HEK293 (cell line): Measurements from ENCODE around the gene CACNA1C.

ENCODE experiments used
- CTCF ChIA-PET: fragments of 350-600 bp; formaldehyde crosslinking; extraction: SDS; loops from one replicate; lab custom pipeline; 2021; ENCODE audit warnings: antibody characterized with exemption; lab: Yijun Ruan, JAX
- POLR2A ChIA-PET: fragments of 300-600 bp; formaldehyde crosslinking; extraction: SDS; loops from one replicate; lab custom pipeline; 2020; ENCODE audit warnings: antibody characterized with exemption, inconsistent platforms; lab: Yijun Ruan, JAX
- H3K27ac ChIP-seq: fragments of 200-500 bp; sonication (Bioruptor generic); 2 replicates; pipeline ENCODE4 v1.5.1; 2014; ENCODE audit warnings: low read depth, low read length, control low read depth, inconsistent platforms; ENCODE audit errors: extremely low read depth
- H3K36me3 ChIP-seq, 2 experiments: fragments of 200-500 bp in 1 of 2; sonication (Bioruptor generic) in 1 of 2; 1 replicate in 1 of 2; 2 replicates in 1 of 2; pipeline ENCODE4 v1.5.1; 2014 to 2017; ENCODE audit warnings: inconsistent platforms in 2 of 2, low read length in 2 of 2; ENCODE audit not compliant: control insufficient read depth in 2 of 2, insufficient read depth in 1 of 2
- H3K4me1 ChIP-seq: fragments of 200-500 bp; sonication (Bioruptor generic); 2 replicates; pipeline ENCODE4 v1.5.1; 2014; ENCODE audit warnings: mild to moderate bottlenecking, low read length, inconsistent platforms; ENCODE audit not compliant: control insufficient read depth, insufficient read depth
- H3K4me3 ChIP-seq: 2 replicates; pipeline ENCODE4 v1.5.1; 2011; ENCODE audit warnings: low read depth, mild to moderate bottlenecking, control low read depth, low read length, moderate library complexity
- H3K9me3 ChIP-seq: fragments of 200-500 bp; sonication (Bioruptor generic); 2 replicates; pipeline ENCODE4 v1.5.1; 2014; ENCODE audit warnings: low read depth, low read length, inconsistent platforms; ENCODE audit not compliant: control insufficient read depth, insufficient read depth
- HOXD13 ChIP-seq: sonication (generic); formaldehyde crosslinking; IDR thresholded peaks from 2 replicates; pipeline ENCODE4 v1.8.0; 2022; ENCODE audit warnings: missing genetic modification reagents, borderline replicate concordance
- IKZF3 ChIP-seq: fragments of 450-650 bp; IDR thresholded peaks from 2 replicates; pipeline ENCODE4 v1.5.0; 2018; ENCODE audit warnings: missing biosample characterization, mild to moderate bottlenecking, missing genetic modification characterization, moderate library complexity
- YY1 ChIP-seq: fragments of 450-650 bp; formaldehyde crosslinking; IDR thresholded peaks from 2 replicates; pipeline ENCODE4 v1.5.1; 2018; ENCODE audit warnings: missing biosample characterization, missing genetic modification characterization
- YY2 ChIP-seq: fragments of 450-650 bp; formaldehyde crosslinking; IDR thresholded peaks from 2 replicates; pipeline ENCODE4 v1.5.1; 2016; ENCODE audit warnings: missing biosample characterization, missing genetic modification characterization
- ZIC2 ChIP-seq: fragments of 450-650 bp; formaldehyde crosslinking; IDR thresholded peaks from 2 replicates; pipeline ENCODE4 v1.5.1; 2016; ENCODE audit warnings: missing biosample characterization, missing genetic modification characterization
- ZNF2 ChIP-seq: fragments of 450-650 bp; formaldehyde crosslinking; IDR thresholded peaks from 2 replicates; pipeline ENCODE4 v1.5.1; 2016; ENCODE audit warnings: missing biosample characterization, missing genetic modification characterization
- ZNF24 ChIP-seq: fragments of 450-650 bp; formaldehyde crosslinking; IDR thresholded peaks from 2 replicates; pipeline ENCODE4 v1.5.1; 2016; ENCODE audit warnings: missing biosample characterization, missing genetic modification characterization
- ZNF280D ChIP-seq: fragments of 450-650 bp; formaldehyde crosslinking; IDR thresholded peaks from 2 replicates; pipeline ENCODE4 v1.5.1; 2016; ENCODE audit warnings: missing biosample characterization, missing genetic modification characterization
- ZNF600 ChIP-seq: fragments of 450-650 bp; formaldehyde crosslinking; IDR thresholded peaks from 2 replicates; pipeline ENCODE4 v1.5.1; 2016; ENCODE audit warnings: missing biosample characterization, missing genetic modification characterization
- ZNF645 ChIP-seq: fragments of 450-650 bp; formaldehyde crosslinking; IDR thresholded peaks from 2 replicates; pipeline ENCODE4; 2016; ENCODE audit warnings: missing biosample characterization, missing genetic modification characterization
- ZNF785 ChIP-seq: fragments of 450-650 bp; formaldehyde crosslinking; IDR thresholded peaks from 2 replicates; pipeline ENCODE4 v1.5.1; 2016; ENCODE audit warnings: missing biosample characterization, missing genetic modification characterization
- ZSCAN30 ChIP-seq: fragments of 450-650 bp; IDR thresholded peaks from 2 replicates; pipeline ENCODE4 v1.5.1; 2018; ENCODE audit warnings: missing biosample characterization, mild to moderate bottlenecking, missing genetic modification characterization, moderate library complexity
- TF ChIP-seq, protein P1 (sequence below): fragments of 450-650 bp; formaldehyde crosslinking; IDR thresholded peaks from 2 replicates; pipeline ENCODE4 v1.5.1; 2016; ENCODE audit warnings: missing biosample characterization, missing genetic modification characterization
- TF ChIP-seq, protein P2 (sequence below): fragments of 450-650 bp; formaldehyde crosslinking; IDR thresholded peaks from 2 replicates; pipeline ENCODE4 v1.5.0; 2017; ENCODE audit warnings: missing biosample characterization, missing genetic modification characterization, borderline replicate concordance
- TF ChIP-seq, protein P3 (sequence below): fragments of 450-650 bp; formaldehyde crosslinking; IDR thresholded peaks from 2 replicates; pipeline ENCODE4 v1.5.1; 2016; ENCODE audit warnings: missing biosample characterization, missing genetic modification characterization, borderline replicate concordance
- TF ChIP-seq, protein P4 (sequence below): fragments of 450-650 bp; formaldehyde crosslinking; IDR thresholded peaks from 2 replicates; pipeline ENCODE4 v1.5.1; 2016; ENCODE audit warnings: missing biosample characterization, missing genetic modification characterization, low read depth

The CACNA1C gene

DNA sequence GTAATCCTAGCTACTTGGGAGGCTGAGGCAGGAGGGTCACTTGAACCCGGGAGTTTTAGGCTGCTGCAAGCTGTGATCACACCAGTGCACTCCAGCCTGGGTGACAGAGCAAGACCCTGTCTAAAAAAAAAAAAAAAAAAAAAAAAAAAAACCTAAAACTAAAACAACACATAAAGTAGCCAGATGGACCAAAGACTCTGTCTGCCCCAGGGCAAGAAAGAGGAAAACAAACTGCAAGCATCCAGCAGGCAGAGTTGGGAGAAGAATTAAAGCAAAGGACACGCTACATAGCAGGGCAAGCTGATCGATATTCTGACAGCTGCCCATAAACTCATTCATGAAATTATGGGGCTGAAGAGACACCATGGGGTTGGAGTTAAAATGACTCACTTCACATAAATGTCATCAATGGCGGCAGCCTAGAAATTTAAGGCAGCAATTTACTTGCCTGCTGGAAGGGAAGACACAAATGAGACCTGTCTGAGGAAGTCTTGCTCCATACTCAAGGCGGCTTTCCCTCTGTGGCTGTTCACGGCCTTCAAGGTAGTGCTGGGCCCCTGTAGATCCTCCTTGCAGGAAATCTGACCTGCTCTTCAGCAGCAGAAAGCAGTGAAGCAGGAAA, 482.9 kb downstream of the CACNA1C start (continued):
- peak; percentile 48; the same call in 1 of the 2 replicates for TF ChIP-seq YY2 (tag by site-specific recombination)
- no peak for TF ChIP-seq IKZF3
- no peak for TF ChIP-seq ZNF785 (tag by site-specific recombination)
- TF ChIP-seq ZNF24 (tag by site-specific recombination), result 0 out of 2 replicates have a peak, but pooled peaks have one; percentile 41
- peak; percentile 76 for TF ChIP-seq ZIC2 (tag by site-specific recombination)
- no peak for TF ChIP-seq HOXD13 (CRISPR knock-in tag)
- TF ChIP-seq, protein P1, sequence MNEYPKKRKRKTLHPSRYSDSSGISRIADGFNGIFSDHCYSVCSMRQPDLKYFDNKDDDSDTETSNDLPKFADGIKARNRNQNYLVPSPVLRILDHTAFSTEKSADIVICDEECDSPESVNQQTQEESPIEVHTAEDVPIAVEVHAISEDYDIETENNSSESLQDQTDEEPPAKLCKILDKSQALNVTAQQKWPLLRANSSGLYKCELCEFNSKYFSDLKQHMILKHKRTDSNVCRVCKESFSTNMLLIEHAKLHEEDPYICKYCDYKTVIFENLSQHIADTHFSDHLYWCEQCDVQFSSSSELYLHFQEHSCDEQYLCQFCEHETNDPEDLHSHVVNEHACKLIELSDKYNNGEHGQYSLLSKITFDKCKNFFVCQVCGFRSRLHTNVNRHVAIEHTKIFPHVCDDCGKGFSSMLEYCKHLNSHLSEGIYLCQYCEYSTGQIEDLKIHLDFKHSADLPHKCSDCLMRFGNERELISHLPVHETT (tag by site-specific recombination), result no peak
- TF ChIP-seq ZSCAN30 (tag by site-specific recombination), result 0 out of 2 replicates have a peak, but pooled peaks have one; percentile 18
- TF ChIP-seq, protein P2, sequence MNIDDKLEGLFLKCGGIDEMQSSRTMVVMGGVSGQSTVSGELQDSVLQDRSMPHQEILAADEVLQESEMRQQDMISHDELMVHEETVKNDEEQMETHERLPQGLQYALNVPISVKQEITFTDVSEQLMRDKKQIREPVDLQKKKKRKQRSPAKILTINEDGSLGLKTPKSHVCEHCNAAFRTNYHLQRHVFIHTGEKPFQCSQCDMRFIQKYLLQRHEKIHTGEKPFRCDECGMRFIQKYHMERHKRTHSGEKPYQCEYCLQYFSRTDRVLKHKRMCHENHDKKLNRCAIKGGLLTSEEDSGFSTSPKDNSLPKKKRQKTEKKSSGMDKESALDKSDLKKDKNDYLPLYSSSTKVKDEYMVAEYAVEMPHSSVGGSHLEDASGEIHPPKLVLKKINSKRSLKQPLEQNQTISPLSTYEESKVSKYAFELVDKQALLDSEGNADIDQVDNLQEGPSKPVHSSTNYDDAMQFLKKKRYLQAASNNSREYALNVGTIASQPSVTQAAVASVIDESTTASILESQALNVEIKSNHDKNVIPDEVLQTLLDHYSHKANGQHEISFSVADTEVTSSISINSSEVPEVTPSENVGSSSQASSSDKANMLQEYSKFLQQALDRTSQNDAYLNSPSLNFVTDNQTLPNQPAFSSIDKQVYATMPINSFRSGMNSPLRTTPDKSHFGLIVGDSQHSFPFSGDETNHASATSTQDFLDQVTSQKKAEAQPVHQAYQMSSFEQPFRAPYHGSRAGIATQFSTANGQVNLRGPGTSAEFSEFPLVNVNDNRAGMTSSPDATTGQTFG (tag by site-specific recombination), result no peak
- TF ChIP-seq ZNF2 (tag by site-specific recombination), result 0 out of 2 replicates have a peak, but pooled peaks have one; percentile 22
- 0 out of 2 replicates have a peak, but pooled peaks have one; percentile 39 for TF ChIP-seq YY1 (tag by site-specific recombination)
- no peak for TF ChIP-seq ZNF600 (tag by site-specific recombination)
- TF ChIP-seq, protein P3, sequence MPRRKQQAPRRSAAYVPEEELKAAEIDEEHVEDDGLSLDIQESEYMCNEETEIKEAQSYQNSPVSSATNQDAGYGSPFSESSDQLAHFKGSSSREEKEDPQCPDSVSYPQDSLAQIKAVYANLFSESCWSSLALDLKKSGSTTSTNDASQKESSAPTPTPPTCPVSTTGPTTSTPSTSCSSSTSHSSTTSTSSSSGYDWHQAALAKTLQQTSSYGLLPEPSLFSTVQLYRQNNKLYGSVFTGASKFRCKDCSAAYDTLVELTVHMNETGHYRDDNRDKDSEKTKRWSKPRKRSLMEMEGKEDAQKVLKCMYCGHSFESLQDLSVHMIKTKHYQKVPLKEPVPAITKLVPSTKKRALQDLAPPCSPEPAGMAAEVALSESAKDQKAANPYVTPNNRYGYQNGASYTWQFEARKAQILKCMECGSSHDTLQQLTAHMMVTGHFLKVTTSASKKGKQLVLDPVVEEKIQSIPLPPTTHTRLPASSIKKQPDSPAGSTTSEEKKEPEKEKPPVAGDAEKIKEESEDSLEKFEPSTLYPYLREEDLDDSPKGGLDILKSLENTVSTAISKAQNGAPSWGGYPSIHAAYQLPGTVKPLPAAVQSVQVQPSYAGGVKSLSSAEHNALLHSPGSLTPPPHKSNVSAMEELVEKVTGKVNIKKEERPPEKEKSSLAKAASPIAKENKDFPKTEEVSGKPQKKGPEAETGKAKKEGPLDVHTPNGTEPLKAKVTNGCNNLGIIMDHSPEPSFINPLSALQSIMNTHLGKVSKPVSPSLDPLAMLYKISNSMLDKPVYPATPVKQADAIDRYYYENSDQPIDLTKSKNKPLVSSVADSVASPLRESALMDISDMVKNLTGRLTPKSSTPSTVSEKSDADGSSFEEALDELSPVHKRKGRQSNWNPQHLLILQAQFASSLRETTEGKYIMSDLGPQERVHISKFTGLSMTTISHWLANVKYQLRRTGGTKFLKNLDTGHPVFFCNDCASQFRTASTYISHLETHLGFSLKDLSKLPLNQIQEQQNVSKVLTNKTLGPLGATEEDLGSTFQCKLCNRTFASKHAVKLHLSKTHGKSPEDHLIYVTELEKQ (tag by site-specific recombination), result 0 out of 2 replicates have a peak, but pooled peaks have one; percentile 43

GRCh38 chr12:2536724-2537123, 483.9 kb downstream of the CACNA1C start:
- Histone ChIP-seq H3K4me1 (peaks cover 2% of the 10 kb centered on the region; the same call in 1 of the 2 replicates), H3K4me3 (no peak overlapping the region), H3K9me3 (no peaks in the 10 kb centered on the region), H3K36me3 (no peaks in the 10 kb centered on the region), H3K27ac (no peak overlapping the region)
- POLR2A ChIA-PET, result no interaction called here
- CTCF ChIA-PET, result interaction anchor here (0.8 kb wide), 1 partner anchor 227 kb away, joined by 4 read pairs; no protein-coding TSS in a partner anchor
- TF ChIP-seq, protein P4, sequence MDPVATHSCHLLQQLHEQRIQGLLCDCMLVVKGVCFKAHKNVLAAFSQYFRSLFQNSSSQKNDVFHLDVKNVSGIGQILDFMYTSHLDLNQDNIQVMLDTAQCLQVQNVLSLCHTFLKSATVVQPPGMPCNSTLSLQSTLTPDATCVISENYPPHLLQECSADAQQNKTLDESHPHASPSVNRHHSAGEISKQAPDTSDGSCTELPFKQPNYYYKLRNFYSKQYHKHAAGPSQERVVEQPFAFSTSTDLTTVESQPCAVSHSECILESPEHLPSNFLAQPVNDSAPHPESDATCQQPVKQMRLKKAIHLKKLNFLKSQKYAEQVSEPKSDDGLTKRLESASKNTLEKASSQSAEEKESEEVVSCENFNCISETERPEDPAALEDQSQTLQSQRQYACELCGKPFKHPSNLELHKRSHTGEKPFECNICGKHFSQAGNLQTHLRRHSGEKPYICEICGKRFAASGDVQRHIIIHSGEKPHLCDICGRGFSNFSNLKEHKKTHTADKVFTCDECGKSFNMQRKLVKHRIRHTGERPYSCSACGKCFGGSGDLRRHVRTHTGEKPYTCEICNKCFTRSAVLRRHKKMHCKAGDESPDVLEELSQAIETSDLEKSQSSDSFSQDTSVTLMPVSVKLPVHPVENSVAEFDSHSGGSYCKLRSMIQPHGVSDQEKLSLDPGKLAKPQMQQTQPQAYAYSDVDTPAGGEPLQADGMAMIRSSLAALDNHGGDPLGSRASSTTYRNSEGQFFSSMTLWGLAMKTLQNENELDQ (tag by site-specific recombination), result no peak
- no peak for TF ChIP-seq ZNF280D (tag by site-specific recombination)
- no peak for TF ChIP-seq ZNF645 (tag by site-specific recombination)
